Neural progenitor cell (in vitro differentiated cells): ENCODE results near the gene SRRM2.

Source experiments
- CTCF ChIP-seq: fragments of 200-600 bp; sonication (generic); IDR thresholded peaks from 2 replicates; pipeline ENCODE4 v1.5.1; 2017; ENCODE audit warnings: antibody characterized with exemption, mild to moderate bottlenecking
- EZH2 ChIP-seq: fragments of 200-600 bp; sonication (generic); IDR thresholded peaks from 2 replicates; pipeline ENCODE4 v1.6.1; 2017; ENCODE audit warnings: antibody characterized with exemption, mild to moderate bottlenecking, moderate library complexity
- EZH2phosphoT487 ChIP-seq: fragments of 200-600 bp; sonication (generic); IDR thresholded peaks from 2 replicates; pipeline ENCODE4 v1.6.1; 2017; ENCODE audit warnings: antibody characterized with exemption

GRCh38 chr16:2753733-2754020, 1.2 kb downstream of the SRRM2 start:
- TF ChIP-seq CTCF (no peak), EZH2phosphoT487 (no peak), EZH2 (no peak)
